ENCODE results near the gene MATN1. TPM values are rescaled to one million over a fixed set of nuclear protein-coding genes. Genes with fewer than 3 reads are reported as not detected.

The MATN1 gene
- total and polyA plus RNA-seq, 2 experiments from 2014 or later: 0.36 to 1.4 TPM

GRCh38 chr1:30708361-30708728, 15.0 kb downstream of the MATN1 start:
- Histone ChIP-seq H3K27ac (no peak overlapping the region), H3K4me3 (no peak overlapping the region), H3K9me3 (ENCODE audit: low read depth) (no peaks in the 10 kb centered on the region), H3K4me1 (ENCODE audit: low read depth) (peaks cover 13% of the 10 kb centered on the region), H3K27me3 (no peaks in the 10 kb centered on the region), H3K36me3 (no peaks in the 10 kb centered on the region)
- no peak for DNase-seq (ENCODE audit: low read depth in 1 of 2, low spot score in 1 of 2)
- no peak for TF ChIP-seq CTCF (IDR thresholded peaks at IDR 0.05; ENCODE audit: low read depth, low read length)

GRCh38 chr1:30707412-30708360, 15.7 kb downstream of the MATN1 start:
- H3K36me3 ChIP-seq: no peaks in the 10 kb centered on the region
- no peak overlapping the region for H3K27ac ChIP-seq
- H3K27me3 ChIP-seq: no peaks in the 10 kb centered on the region
- peak; percentile 90 for TF ChIP-seq CTCF (IDR thresholded peaks at IDR 0.05; ENCODE audit: low read depth, low read length)
- no peaks in the 10 kb centered on the region for H3K9me3 ChIP-seq (ENCODE audit: low read depth)
- DNase-seq (ENCODE audit: low read depth in 1 of 2, low spot score in 1 of 2): peak; percentile 74 to 87
- H3K4me3 ChIP-seq: no peak overlapping the region
- peaks cover 13% of the 10 kb centered on the region for H3K4me1 ChIP-seq (ENCODE audit: low read depth)

- no peak overlapping the region for H3K4me3 ChIP-seq
- peak; percentile 66 for DNase-seq (ENCODE audit: low read depth in 1 of 2, low spot score in 1 of 2)
Observed at GRCh38 chr1:30706528-30706927, 16.9 kb downstream of the MATN1 start.

GRCh38 chr1:30705698-30706097, 17.7 kb downstream of the MATN1 start:
- no peak for TF ChIP-seq CTCF (IDR thresholded peaks at IDR 0.05; ENCODE audit: low read depth, low read length)
- Histone ChIP-seq H3K9me3 (ENCODE audit: low read depth) (no peaks in the 10 kb centered on the region), H3K4me3 (no peak overlapping the region), H3K27me3 (no peaks in the 10 kb centered on the region), H3K27ac (no peak overlapping the region), H3K4me1 (ENCODE audit: low read depth) (peaks cover 13% of the 10 kb centered on the region), H3K36me3 (no peaks in the 10 kb centered on the region)
- DNase-seq (ENCODE audit: low read depth in 1 of 2, low spot score in 1 of 2): no peak

More at GRCh38 chr1:30706528-30706927, 16.9 kb downstream of the MATN1 start:
- Histone ChIP-seq H3K36me3 (no peaks in the 10 kb centered on the region), H3K27ac (no peak overlapping the region), H3K9me3 (ENCODE audit: low read depth) (no peaks in the 10 kb centered on the region), H3K4me1 (ENCODE audit: low read depth) (peaks cover 13% of the 10 kb centered on the region), H3K27me3 (no peaks in the 10 kb centered on the region)
- TF ChIP-seq CTCF (IDR thresholded peaks at IDR 0.05; ENCODE audit: low read depth, low read length): no peak

- no peak for TF ChIP-seq CTCF (IDR thresholded peaks at IDR 0.05; ENCODE audit: low read depth, low read length)
- no peak for DNase-seq (ENCODE audit: low read depth in 1 of 2, low spot score in 1 of 2)
- Histone ChIP-seq H3K27ac (no peak overlapping the region), H3K9me3 (ENCODE audit: low read depth) (no peaks in the 10 kb centered on the region), H3K4me3 (no peak overlapping the region), H3K36me3 (no peaks in the 10 kb centered on the region), H3K27me3 (no peaks in the 10 kb centered on the region), H3K4me1 (ENCODE audit: low read depth) (peaks cover 13% of the 10 kb centered on the region)
Observed at GRCh38 chr1:30704765-30705509, 18.4 kb downstream of the MATN1 start.
